ENCODE results near the gene CLEC16A.
A peak's percentile ranks its signal among the peaks of the same experiment; 100 is the strongest.

Gene CLEC16A

GRCh38 chr16:11207646-11208045, 263.3 kb downstream of the CLEC16A start:
- Histone ChIP-seq H3K4me3 (no peak overlapping the region), H3K36me3 (no peaks in the 10 kb centered on the region), H3K4me2 (no peak overlapping the region), H3K27ac (no peak overlapping the region), H3K27me3 (no peaks in the 10 kb centered on the region), H3K9me3 (peaks cover 14% of the 10 kb centered on the region), H3K4me1 (peaks cover 67% of the 10 kb centered on the region), H3K9ac (no peak overlapping the region), H4K20me1 (no peaks in the 10 kb centered on the region)
- TF ChIP-seq Cebpa-rat (IDR thresholded peaks at IDR 0.05): no peak

DNA sequence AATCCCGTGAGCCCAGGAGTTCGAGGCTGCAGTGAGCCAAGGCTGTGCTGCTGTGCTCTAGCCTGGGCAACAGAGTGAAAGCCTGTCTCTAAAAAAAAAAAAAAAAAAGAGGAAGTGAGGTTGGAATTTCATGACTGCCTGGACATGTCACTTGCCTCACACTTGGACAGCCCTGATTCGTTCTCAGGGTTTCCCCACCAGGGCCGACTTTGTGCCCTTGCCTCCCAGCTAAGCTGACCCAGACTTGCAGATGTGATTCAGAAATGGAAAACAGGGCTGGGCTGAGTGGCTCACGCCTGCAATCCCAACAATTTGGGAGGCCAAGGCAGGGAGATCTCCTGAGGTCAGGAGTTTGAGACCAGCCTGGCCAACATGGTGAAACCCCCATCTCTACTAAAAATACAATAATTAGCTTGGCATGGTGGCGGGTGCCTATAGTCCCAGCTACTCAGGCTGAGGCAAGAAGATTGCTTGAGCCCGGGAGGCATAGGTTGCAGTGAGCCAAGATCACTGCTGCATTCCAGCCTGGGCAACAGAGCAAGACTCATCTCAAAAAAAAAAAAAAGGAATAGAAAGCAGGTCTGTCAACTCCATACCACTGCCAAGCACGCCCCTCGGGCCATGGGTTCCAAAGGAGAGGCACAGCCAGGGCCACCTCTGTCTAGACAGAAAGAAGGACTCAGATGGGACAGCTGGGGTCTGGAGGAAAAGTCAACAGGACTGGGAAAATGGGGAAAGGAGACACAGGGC, 264.7 kb downstream of the CLEC16A start:
- Histone ChIP-seq H3K27ac (0 out of 2 replicates have a peak overlapping the region, but pooled peaks have one; percentile 38), H3K9me3 (peaks cover 14% of the 10 kb centered on the region), H3K4me3 (no peak overlapping the region), H3K27me3 (no peaks in the 10 kb centered on the region), H4K20me1 (no peaks in the 10 kb centered on the region), H3K9ac (no peak overlapping the region), H3K36me3 (no peaks in the 10 kb centered on the region), H3K4me2 (peak overlapping the region; percentile 60), H3K4me1 (peaks cover 64% of the 10 kb centered on the region)
- TF ChIP-seq Cebpa-rat (IDR thresholded peaks at IDR 0.05): no peak

- Histone ChIP-seq H3K36me3 (no peaks in the 10 kb centered on the region), H3K27ac (no peak overlapping the region)
Measured at GRCh38 chr16:11210260-11210659, 265.9 kb downstream of the CLEC16A start.

GRCh38 chr16:11211061-11211976, 267.0 kb downstream of the CLEC16A start:
- no peak overlapping the region for H3K27ac ChIP-seq
- H4K20me1 ChIP-seq: no peaks in the 10 kb centered on the region
- H3K36me3 ChIP-seq: no peaks in the 10 kb centered on the region
- H3K4me3 ChIP-seq: no peak overlapping the region
- TF ChIP-seq Cebpa-rat (IDR thresholded peaks at IDR 0.05): no peak
- H3K4me2 ChIP-seq: no peak overlapping the region
- H3K4me1 ChIP-seq: peaks cover 42% of the 10 kb centered on the region
- no peaks in the 10 kb centered on the region for H3K27me3 ChIP-seq
- H3K9ac ChIP-seq: no peak overlapping the region
- peaks cover 21% of the 10 kb centered on the region for H3K9me3 ChIP-seq

More at GRCh38 chr16:11210260-11210659, 265.9 kb downstream of the CLEC16A start:
- H3K9me3 ChIP-seq: peaks cover 14% of the 10 kb centered on the region
- no peak overlapping the region for H3K9ac ChIP-seq
- no peak for TF ChIP-seq Cebpa-rat (IDR thresholded peaks at IDR 0.05)
- H3K27me3 ChIP-seq: no peaks in the 10 kb centered on the region
- H3K4me3 ChIP-seq: no peak overlapping the region
- no peaks in the 10 kb centered on the region for H4K20me1 ChIP-seq
- no peak overlapping the region for H3K4me2 ChIP-seq
- H3K4me1 ChIP-seq: peaks cover 53% of the 10 kb centered on the region

GRCh38 chr16:11211977-11212797, 267.8 kb downstream of the CLEC16A start:
- H3K9me3 ChIP-seq: peaks cover 23% of the 10 kb centered on the region
- no peaks in the 10 kb centered on the region for H3K36me3 ChIP-seq
- H3K27me3 ChIP-seq: no peaks in the 10 kb centered on the region
- H3K27ac ChIP-seq: no peak overlapping the region
- no peak overlapping the region for H3K4me3 ChIP-seq
- peak overlapping the region; percentile 58 for H3K4me2 ChIP-seq
- H4K20me1 ChIP-seq: no peaks in the 10 kb centered on the region
- TF ChIP-seq Cebpa-rat (IDR thresholded peaks at IDR 0.05): no peak
- no peak overlapping the region; the same call in 1 of the 2 replicates for H3K9ac ChIP-seq
- H3K4me1 ChIP-seq: peaks cover 33% of the 10 kb centered on the region

- Histone ChIP-seq H3K27ac (no peak overlapping the region), H3K4me2 (peak overlapping the region; percentile 58), H3K36me3 (no peaks in the 10 kb centered on the region), H4K20me1 (no peaks in the 10 kb centered on the region), H3K4me3 (no peak overlapping the region), H3K4me1 (peaks cover 33% of the 10 kb centered on the region), H3K27me3 (no peaks in the 10 kb centered on the region), H3K9me3 (peaks cover 19% of the 10 kb centered on the region), H3K9ac (no peak overlapping the region; the same call in 1 of the 2 replicates)
- TF ChIP-seq Cebpa-rat (IDR thresholded peaks at IDR 0.05): no peak
Measured at GRCh38 chr16:11212798-11213196, 268.4 kb downstream of the CLEC16A start.

- no peak overlapping the region for H3K27ac ChIP-seq
- no peak overlapping the region for H3K9ac ChIP-seq
- H3K4me2 ChIP-seq: peak overlapping the region; percentile 58
Measured at GRCh38 chr16:11213373-11213772, 269.0 kb downstream of the CLEC16A start.

GRCh38 chr16:11213799-11214198, 269.4 kb downstream of the CLEC16A start:
- no peak for TF ChIP-seq Cebpa-rat (IDR thresholded peaks at IDR 0.05)
- H3K36me3 ChIP-seq: no peaks in the 10 kb centered on the region
- H3K9me3 ChIP-seq: peaks cover 22% of the 10 kb centered on the region

More at GRCh38 chr16:11213373-11213772, 269.0 kb downstream of the CLEC16A start:
- Histone ChIP-seq H4K20me1 (no peaks in the 10 kb centered on the region), H3K9me3 (peaks cover 19% of the 10 kb centered on the region), H3K4me1 (peaks cover 33% of the 10 kb centered on the region), H3K36me3 (no peaks in the 10 kb centered on the region), H3K4me3 (no peak overlapping the region), H3K27me3 (no peaks in the 10 kb centered on the region)
- no peak for TF ChIP-seq Cebpa-rat (IDR thresholded peaks at IDR 0.05)

DNA sequence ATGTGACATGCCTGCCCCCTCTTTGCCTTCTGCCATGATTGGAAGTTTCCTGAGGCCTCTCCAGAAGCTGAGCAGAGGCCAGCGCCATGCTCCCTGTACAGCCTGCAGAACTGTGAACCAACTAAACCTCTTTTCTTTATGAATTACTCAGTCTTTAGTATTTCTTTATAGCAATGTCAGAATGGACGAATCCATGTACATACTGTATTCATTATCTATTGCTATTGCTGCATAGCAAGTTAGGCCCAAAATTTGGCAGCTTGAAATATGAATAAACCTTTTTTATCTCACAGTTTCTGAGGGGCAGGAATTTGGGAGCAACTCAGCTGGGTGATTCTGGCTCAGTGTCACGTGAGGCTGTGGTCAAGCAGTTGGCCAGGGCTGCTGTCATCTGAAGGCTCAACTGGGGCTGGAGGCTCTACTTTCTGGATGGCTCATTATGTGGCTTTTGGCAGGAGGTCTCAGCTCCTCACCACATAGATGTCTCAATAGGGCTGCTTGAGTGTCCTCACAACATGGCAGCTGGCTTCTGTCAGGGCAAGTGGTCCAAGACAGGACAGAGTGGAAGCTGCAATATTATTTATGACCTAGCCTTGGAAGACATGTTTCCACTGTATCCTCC, 271.7 kb downstream of the CLEC16A start:
- H3K9ac ChIP-seq: no peak overlapping the region
- H3K27ac ChIP-seq: no peak overlapping the region
- no peaks in the 10 kb centered on the region for H3K36me3 ChIP-seq
- TF ChIP-seq Cebpa-rat (IDR thresholded peaks at IDR 0.05): no peak
- H3K4me1 ChIP-seq: peaks cover 17% of the 10 kb centered on the region
- H3K9me3 ChIP-seq: peaks cover 29% of the 10 kb centered on the region
- no peaks in the 10 kb centered on the region for H4K20me1 ChIP-seq
- no peaks in the 10 kb centered on the region for H3K27me3 ChIP-seq
- no peak overlapping the region for H3K4me3 ChIP-seq
- H3K4me2 ChIP-seq: no peak overlapping the region

More at GRCh38 chr16:11213799-11214198, 269.4 kb downstream of the CLEC16A start:
- Histone ChIP-seq H4K20me1 (no peaks in the 10 kb centered on the region), H3K27ac (no peak overlapping the region), H3K4me1 (peaks cover 33% of the 10 kb centered on the region), H3K9ac (no peak overlapping the region), H3K4me3 (no peak overlapping the region), H3K4me2 (peak overlapping the region; percentile 58; the same call in 1 of the 2 replicates), H3K27me3 (no peaks in the 10 kb centered on the region)

All from BLaER1 (cell line).